HL-60 (cell line): ENCODE measurements around the gene MORN4.

Experiments
- DNase-seq, 2 experiments: peaks; one replicate each; pipeline ENCODE4 v3.0.0-alpha.2; 2010 to 2020; ENCODE audit warnings: low read depth in 1 of 2, low spot score in 1 of 2
- H3K27ac ChIP-seq: fragments of 250-450 bp; sonication (Bioruptor Pico); replicated peaks from 2 replicates; pipeline ENCODE4 v1.5.1; 2020; ENCODE audit warnings: mild to moderate bottlenecking, moderate library complexity
- H3K27me3 ChIP-seq: fragments of 250-450 bp; sonication (Bioruptor Pico); 2 replicates; pipeline ENCODE4 v1.5.1; 2021; ENCODE audit warnings: mild to moderate bottlenecking, moderate library complexity; ENCODE audit not compliant: insufficient read depth, poor library complexity, severe bottlenecking
- H3K4me3 ChIP-seq: replicated peaks from 2 replicates; pipeline ENCODE4 v1.5.1; 2011; ENCODE audit warnings: mild to moderate bottlenecking, control low read depth, low read length; ENCODE audit not compliant: insufficient read depth
- CTCF ChIP-seq: IDR thresholded peaks from one replicate; pipeline ENCODE4 v1.5.1; 2011; ENCODE audit warnings: low read length, control low read depth, inconsistent platforms; ENCODE audit not compliant: insufficient read depth
- GABPA ChIP-seq: IDR thresholded peaks from 2 replicates; pipeline ENCODE4 v1.6.1; 2012; ENCODE audit warnings: low read depth
- POLR2AphosphoS5 ChIP-seq: IDR thresholded peaks from 2 replicates; pipeline ENCODE4 v1.6.1; 2012; ENCODE audit warnings: low read depth
- REST ChIP-seq: IDR thresholded peaks from 2 replicates; pipeline ENCODE4 v1.6.1; 2012; ENCODE audit warnings: low read depth; ENCODE audit not compliant: insufficient replicate concordance
- SPI1 ChIP-seq: IDR thresholded peaks from 2 replicates; pipeline ENCODE4 v1.6.1; 2012; ENCODE audit warnings: low read depth, mild to moderate bottlenecking, borderline replicate concordance

MORN4 gene

GRCh38 chr10:97573672-97574071 lies 59.6 kb downstream of the MORN4 start:
- Histone ChIP-seq H3K27me3 (no peaks in the 10 kb centered on the region), H3K27ac (no peak overlapping the region), H3K4me3 (no peak overlapping the region)
- no peak for TF ChIP-seq CTCF
- TF ChIP-seq GABPA = no peak
- no peak for DNase-seq

- no peak for DNase-seq
- Histone ChIP-seq H3K4me3 (no peak overlapping the region), H3K27ac (no peak overlapping the region), H3K27me3 (no peaks in the 10 kb centered on the region)
- TF ChIP-seq CTCF (no peak), GABPA (no peak), REST (no peak), SPI1 (no peak), POLR2AphosphoS5 (no peak)
Observed at GRCh38 chr10:97573021-97573420, 60.3 kb downstream of the MORN4 start.

GRCh38 chr10:97572214-97572989 lies 60.9 kb downstream of the MORN4 start, which contains the start of gene ANKRD2:
Gene ANKRD2 (plus strand): TSS chr10:97572779. CDS start chr10:97572789, 10 bp downstream.
- Histone ChIP-seq H3K27ac (no peak within 1 kb of the TSS), H3K27me3 (no peaks in the 10 kb centered on the region), H3K4me3 (no peak within 1 kb of the TSS)
- TF ChIP-seq SPI1 = peak; percentile 64
- peak; percentile 99 for TF ChIP-seq CTCF
- TF ChIP-seq GABPA = no peak
- DNase-seq = peak; percentile 61 to 80

GRCh38 chr10:97571622-97572021 lies 61.7 kb downstream of the MORN4 start:
- no peak overlapping the region for H3K27ac ChIP-seq
- TF ChIP-seq SPI1 = no peak
- TF ChIP-seq REST = no peak
- no peak overlapping the region for H3K4me3 ChIP-seq
- no peak for DNase-seq
- H3K27me3 ChIP-seq = no peaks in the 10 kb centered on the region
